GM21576 (cell line): ENCODE measurements around the gene SH3BP2.
"Not testable (repeated sequence)": the region's sequence is repeated elsewhere in the genome, so short reads cannot be mapped to it uniquely, and the experiment has no call there.

Experiments
- ATAC-seq: cut with Tn5 transposase; IDR thresholded peaks from one replicate; pipeline ENCODE4 v1.9.1; 2021; ENCODE audit warnings: mild to moderate bottlenecking, moderate library complexity; ENCODE audit not compliant: unreplicated experiment

SH3BP2 gene

DNA sequence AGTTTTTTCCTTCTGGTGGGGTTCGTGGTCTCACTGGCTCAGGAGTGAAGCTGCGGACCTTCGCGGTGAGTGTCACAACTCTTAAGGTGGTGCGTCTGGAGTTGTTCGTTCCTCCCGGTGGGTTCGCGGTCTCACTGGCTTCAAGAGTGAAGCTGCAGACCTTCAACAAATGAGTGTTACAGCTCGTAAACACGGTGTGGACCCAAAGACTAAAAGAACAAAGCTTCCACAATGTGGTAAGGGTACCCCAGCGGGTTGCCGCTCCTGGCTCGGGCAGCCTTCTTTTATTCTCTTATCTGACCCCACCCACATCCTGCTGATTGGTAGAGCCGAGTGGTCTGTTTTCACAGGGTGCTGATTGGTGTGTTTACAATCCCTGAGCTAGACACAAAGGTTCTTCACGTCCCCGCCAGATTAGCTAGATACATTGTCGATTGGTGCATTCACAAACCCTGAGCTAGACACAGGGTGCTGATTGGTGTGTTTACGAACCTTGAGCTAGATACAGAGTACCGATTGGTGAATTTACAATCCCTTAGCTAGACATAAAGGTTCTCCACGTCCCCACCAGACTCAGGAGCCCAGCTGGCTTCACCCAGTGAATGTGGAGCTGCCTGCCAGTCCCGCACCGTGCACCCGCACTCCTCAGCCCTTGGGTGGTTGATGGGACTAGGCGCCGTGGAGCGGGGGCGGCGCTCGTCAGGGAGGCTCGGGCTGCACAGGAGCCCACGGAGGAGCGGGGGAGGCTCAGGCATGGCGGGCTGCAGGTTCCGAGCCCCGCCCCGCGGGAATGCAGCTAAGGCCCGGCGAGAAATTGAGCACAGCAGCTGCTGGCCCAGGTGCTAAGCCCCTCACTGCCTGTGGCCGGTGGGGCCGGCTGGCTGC, 30.2 kb upstream of the SH3BP2 start:
- ATAC-seq: not testable (repeated sequence)

DNA sequence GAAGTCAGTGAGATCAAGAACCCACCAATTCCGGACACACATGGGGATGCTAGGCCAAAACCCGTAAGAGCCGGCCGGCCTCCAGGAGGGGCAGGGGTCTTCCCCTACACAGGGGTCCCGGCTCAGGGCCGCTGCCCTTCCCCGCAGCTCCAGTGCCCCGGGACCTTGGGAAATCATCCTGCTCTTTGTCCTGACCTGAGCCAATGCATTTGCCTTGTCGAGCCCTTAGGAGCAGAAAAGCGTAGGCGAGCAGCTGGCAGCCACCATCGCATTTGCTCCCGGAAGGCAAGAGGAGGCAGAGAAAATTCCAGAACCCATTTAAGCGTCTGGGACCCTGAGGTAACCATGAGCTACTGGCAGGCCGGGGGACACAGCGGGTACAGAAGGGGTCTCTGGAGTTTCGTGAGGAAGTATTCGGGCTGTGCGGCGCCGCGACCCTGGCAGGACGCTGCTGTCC, 29.3 kb upstream of the SH3BP2 start:
- ATAC-seq: no peak

DNA sequence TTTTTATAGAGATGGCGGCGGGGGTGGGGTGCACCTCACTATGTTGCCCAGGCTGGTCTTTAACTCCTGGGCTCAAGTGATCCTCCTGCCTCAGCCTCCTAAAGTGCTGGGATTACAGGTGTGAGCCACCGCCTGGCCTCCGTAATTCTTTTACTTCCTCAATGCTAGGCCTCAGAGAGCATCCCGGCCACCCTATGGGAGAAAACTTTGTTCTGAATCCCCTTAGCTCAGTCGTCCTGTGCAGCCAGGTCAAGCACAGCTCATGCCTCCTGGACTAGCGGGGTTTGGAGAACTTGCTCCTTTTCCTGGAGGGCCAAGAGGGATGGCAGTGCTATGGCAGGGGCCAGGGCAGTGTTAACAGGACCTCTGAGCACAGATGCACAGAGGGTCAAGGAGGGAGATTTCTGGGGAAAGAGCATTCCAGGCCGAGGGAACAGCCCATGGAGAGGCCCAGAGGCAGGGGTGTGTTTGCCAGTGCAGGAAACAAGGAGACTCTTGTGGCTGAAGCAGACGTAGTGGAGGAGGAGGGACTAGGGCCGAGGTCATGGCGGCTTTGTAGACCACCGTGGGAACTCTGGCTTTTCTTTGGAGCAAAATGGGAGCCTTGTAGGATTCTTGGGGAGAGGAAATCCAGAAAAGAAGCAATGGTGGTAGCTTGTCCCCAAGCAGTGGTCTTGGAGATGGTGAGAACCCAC, 26.9 kb upstream of the SH3BP2 start:
- ATAC-seq: no peak

- no peak for ATAC-seq
These were observed 25.7 kb upstream of the SH3BP2 start for GRCh38 chr4:2767046-2767704.

GRCh38 chr4:2767705-2768074, 25.2 kb upstream of the SH3BP2 start:
- no peak for ATAC-seq

DNA sequence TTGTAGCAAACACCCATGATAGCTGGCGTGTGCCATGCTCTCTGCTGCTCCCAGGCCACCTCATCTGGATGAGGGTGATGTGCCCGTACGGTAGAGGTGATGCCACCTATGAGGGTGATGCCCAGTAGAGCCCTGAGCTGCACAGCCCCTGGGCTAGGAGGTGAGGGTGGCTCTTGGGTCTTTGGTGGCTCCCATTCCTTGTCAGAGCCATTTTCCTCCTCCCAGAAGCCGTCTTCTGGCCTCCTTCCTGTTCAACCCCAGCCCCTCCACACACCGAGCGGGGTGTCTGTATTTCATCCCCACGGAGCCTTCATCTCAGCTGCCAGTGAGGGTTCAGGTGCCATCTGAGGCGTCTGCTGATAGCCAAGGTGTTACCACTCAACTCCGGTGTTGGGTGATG, 24.8 kb upstream of the SH3BP2 start:
- ATAC-seq: no peak

DNA sequence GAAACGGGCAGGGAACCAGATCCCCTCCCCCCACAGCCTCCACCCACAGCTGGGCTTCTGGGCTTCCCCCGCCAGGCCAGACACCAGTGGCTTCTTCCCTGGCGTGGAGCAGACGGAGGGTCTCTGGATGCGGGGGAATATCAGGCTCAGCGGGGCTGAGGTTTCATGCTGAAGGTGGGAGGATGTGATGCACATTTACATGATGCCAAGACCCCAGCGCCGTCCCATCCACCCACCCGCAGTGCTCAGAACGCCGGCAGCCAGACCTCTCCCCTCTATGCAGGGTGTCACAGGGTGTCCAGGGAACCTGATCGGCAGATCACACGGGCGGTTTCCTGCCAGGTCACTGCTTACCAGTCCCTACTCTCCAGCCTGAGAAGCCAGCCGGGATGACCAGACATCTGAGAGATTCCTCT, 24.0 kb upstream of the SH3BP2 start:
- ATAC-seq: no peak

DNA sequence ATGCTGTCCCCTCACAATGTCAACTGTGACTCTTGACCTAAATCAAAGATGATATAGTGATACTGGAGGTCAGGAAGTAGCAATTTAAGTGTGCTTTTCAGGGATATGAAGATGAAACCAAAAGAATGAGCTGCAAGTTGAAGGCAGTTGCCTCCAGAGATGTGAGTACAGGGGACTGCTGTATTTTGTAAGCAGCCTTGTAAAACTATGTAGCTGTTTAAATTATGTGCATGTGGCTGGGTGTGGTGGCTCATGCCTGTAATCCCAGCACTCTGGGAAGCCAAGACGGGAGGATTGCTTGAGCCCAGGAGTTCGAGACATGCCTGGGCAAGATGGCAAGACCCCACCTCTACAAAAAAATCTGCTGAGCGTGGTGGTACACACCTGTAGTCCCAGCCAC, 21.6 kb upstream of the SH3BP2 start:
- no peak for ATAC-seq

- ATAC-seq: not testable (repeated sequence)
These were observed 12.2 kb upstream of the SH3BP2 start for GRCh38 chr4:2780643-2781042.

- ATAC-seq: no peak
These were observed 11.0 kb upstream of the SH3BP2 start for GRCh38 chr4:2781911-2782310.

DNA sequence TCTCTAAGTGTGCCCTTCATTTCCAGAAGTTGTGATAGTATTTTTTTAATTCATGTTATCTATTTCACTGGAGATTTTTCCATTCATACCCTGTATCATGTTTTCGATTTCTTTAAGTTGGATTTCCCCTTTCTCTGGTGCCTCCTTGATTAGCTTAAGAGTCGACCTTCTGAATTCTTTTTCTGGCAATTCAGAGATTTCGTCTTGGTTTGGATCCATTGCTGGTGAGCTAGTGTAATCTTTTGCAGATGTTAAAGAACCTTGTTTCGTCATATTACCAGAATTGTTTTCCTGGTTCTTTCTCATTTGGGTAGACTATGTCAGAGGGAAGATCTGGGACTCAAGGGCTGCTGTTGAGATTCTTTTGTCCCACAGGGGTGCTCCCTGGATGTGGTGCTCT, 9.1 kb upstream of the SH3BP2 start:
- no peak for ATAC-seq

DNA sequence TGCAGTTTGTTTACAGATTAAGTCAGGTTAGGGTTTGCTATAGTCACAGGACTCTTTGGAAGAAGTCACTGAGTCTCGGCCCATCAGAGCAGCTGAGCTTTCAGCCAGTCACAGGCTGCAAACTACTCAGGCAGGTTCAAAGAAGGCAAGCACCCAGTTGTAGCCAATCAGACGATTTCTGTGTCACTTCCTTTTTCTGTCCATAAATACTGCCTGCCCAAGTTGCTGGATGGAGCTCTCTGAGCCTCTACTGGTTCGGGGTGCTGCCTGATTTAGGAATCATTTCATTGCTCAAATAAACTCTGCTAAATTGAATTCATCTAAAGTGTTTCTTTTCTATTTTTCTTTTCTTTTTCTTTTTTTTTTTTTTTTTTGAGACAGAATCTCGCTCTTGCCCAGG, 7.3 kb upstream of the SH3BP2 start:
- no peak for ATAC-seq

DNA sequence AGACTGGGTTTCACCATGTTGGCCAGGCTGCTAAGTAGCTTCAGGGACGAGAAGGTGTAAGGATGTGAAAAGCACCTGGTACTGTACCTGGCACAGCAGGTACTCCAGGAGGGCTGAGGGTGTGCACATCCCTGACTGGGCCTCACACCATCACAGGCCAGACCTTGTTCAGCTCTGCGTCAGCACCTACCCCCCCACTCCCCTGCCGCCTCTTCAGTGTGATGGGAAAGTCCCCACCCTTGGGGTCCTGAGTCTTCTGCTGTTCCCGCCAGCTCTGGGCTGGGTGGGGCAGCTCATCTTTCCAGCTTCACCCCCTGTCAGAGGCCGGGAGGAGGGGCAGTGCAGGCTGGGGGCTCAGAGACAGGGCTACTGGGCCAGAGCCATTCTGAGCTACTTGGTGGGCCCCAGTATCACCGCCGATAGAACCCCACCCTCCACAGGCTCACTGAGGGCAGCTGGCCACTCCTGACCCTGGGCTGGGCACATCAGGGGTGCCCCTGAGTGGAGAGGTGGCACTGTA, 6.7 kb upstream of the SH3BP2 start:
- no peak for ATAC-seq

- ATAC-seq: no peak
These were observed 6.1 kb upstream of the SH3BP2 start for GRCh38 chr4:2786794-2787229.

- peak; percentile 66 for ATAC-seq
These were observed 5.4 kb upstream of the SH3BP2 start for GRCh38 chr4:2787230-2788100.

GRCh38 chr4:2788101-2788500, 4.8 kb upstream of the SH3BP2 start:
- ATAC-seq: no peak

DNA sequence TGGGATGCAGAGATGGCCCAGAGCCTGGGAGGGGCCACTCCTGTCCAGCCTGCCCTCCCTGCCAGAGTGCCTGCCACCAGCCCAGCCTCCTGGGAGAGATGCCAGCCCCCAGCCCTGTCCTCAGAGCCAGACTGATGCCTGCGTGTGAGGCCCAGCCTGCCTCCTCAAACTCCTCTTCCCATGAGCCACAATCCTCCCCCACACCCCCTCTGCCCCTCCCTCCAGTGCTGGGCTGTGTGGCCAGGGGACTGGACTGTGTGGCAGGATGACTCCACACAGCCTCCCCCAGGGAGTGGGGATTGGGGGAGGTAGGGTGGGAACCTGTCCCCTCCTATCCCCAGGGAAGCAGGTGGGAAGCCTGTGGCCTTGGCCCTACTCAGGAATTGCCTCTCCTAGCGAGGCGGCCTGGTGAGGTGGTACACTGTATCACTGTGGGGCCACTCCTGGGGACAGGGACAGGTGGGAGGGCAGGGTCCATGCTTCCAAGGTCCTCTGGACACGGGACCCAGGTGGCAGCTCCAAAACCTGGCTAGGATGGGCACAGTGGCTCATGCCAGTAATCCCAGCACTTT, 4.3 kb upstream of the SH3BP2 start:
- ATAC-seq: no peak

GRCh38 chr4:2789351-2789750, 3.5 kb upstream of the SH3BP2 start:
- ATAC-seq: no peak

GRCh38 chr4:2789793-2790582, 2.9 kb upstream of the SH3BP2 start:
- ATAC-seq: no peak
